Fibroblast of lung (primary cell): ENCODE data around the gene OLIG1. TPM values are rescaled to one million over a fixed set of nuclear protein-coding genes. Genes with fewer than 3 reads are reported as not detected.

Source experiments
- DNase-seq, 2 donors: peaks; one replicate each; pipeline versions ENCODE4 v3.0.0 to v3.0.0-alpha.2; 2010; ENCODE audit warnings: low read depth in 2 of 2
- H2AFZ ChIP-seq: 2 replicates; pipeline ENCODE4 v1.5.1; 2012; ENCODE audit warnings: low read length, control low read depth, inconsistent platforms
- H3K27ac ChIP-seq: 2 replicates; pipeline ENCODE4 v1.5.1; 2011; ENCODE audit warnings: low read length, control low read depth; ENCODE audit not compliant: insufficient read depth
- H3K27me3 ChIP-seq: 2 replicates; pipeline ENCODE4 v1.5.1; 2011; ENCODE audit warnings: mild to moderate bottlenecking, low read length; ENCODE audit not compliant: control insufficient read depth, insufficient read depth
- H3K36me3 ChIP-seq: 2 replicates; pipeline ENCODE4 v1.5.1; 2011; ENCODE audit warnings: low read length; ENCODE audit not compliant: control insufficient read depth, insufficient read depth
- H3K4me1 ChIP-seq: 2 replicates; pipeline ENCODE4 v1.5.1; 2011; ENCODE audit warnings: low read length; ENCODE audit not compliant: control insufficient read depth, insufficient read depth; ENCODE audit errors: extremely low read depth
- H3K4me2 ChIP-seq: 2 replicates; pipeline ENCODE4 v1.5.1; 2011; ENCODE audit warnings: low read length, control low read depth; ENCODE audit not compliant: insufficient read depth; ENCODE audit errors: extremely low read depth
- H3K4me3 ChIP-seq, 4 experiments: fragments of 200-600 bp in 1 of 4; sonication (generic) in 1 of 4; replicated peaks in 1 of 4; 2 replicates each; pipeline ENCODE4 v1.5.1; 2011 to 2016; ENCODE audit warnings: low read length in 4 of 4, low read depth in 3 of 4, mild to moderate bottlenecking in 3 of 4, control low read depth in 2 of 4, inconsistent platforms in 1 of 4, mixed read lengths in 1 of 4; ENCODE audit not compliant: insufficient read depth in 1 of 4; ENCODE audit errors: control extremely low read depth in 1 of 4
- H3K79me2 ChIP-seq: 2 replicates; pipeline ENCODE4 v1.5.1; 2012; ENCODE audit warnings: mild to moderate bottlenecking, low read length, inconsistent platforms; ENCODE audit not compliant: control insufficient read depth, insufficient read depth
- H3K9ac ChIP-seq: 2 replicates; pipeline ENCODE4 v1.5.1; 2011; ENCODE audit warnings: mild to moderate bottlenecking, low read length, control low read depth; ENCODE audit not compliant: insufficient read depth
- H3K9me3 ChIP-seq: 2 replicates; pipeline ENCODE4 v1.5.1; 2012; ENCODE audit warnings: low read depth, low read length; ENCODE audit not compliant: control insufficient read depth, insufficient read depth
- H4K20me1 ChIP-seq: 2 replicates; pipeline ENCODE4 v1.5.1; 2011; ENCODE audit warnings: low read length; ENCODE audit not compliant: control insufficient read depth, insufficient read depth; ENCODE audit errors: extremely low read depth
- CTCF ChIP-seq, 2 donors: IDR thresholded peaks in 1 of 2; conservative IDR thresholded peaks in 1 of 2; 1 replicate in 1 of 2; 2 replicates in 1 of 2; pipeline ENCODE4 v1.5.1; 2011 to 2012; ENCODE audit warnings: low read length in 2 of 2, control low read depth in 1 of 2, inconsistent platforms in 1 of 2, low read depth in 1 of 2, mild to moderate bottlenecking in 1 of 2
- EZH2 ChIP-seq: IDR thresholded peaks from 2 replicates; pipeline ENCODE4 v1.5.1; 2012; ENCODE audit warnings: low read length, control low read depth, mild to moderate bottlenecking; ENCODE audit errors: missing control alignments
- polyA plus RNA-seq, 2 donors: library from polyadenylated mRNA; depleted of rRNA in 1 of 2; stranded (reverse) in 1 of 2; unstranded in 1 of 2; fragments of >200 nt; gene quantifications; 2 replicates each; pipeline ENCODE4 v1.2.1, GENCODE V29; 2011 to 2012; ENCODE audit warnings: missing spikeins in 1 of 2
- total RNA-seq: library from RNA; depleted of rRNA; stranded (reverse); fragments of >200 nt; gene quantifications from 2 replicates; pipeline ENCODE4 v1.2.1, GENCODE V29; 2014

OLIG1 gene
- total and polyA plus RNA-seq, 2 donors (not counting 1 experiment from before 2014, with no cell fraction given), result not detected

DNA sequence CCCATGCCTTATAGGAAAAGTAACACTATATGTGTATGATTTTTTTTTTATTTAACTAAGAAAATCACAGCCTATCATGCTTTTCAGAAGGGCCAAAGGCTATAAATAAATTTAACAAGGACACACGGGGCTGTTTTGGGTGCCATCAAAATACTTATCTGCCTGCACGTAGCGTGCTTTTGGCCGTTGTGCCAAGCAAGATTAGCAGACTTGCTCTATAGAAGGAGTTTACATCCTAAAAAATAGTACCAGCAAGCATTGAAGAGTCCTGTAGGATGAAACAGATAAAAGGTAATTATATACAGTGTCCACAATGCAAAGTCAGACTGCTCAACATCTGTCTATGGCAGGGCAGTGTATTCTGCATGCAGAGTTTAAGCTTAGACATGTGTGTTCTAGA, 3.7 kb downstream of the OLIG1 start:
- no peak for DNase-seq
- TF ChIP-seq EZH2 (no peak), CTCF (conservative IDR thresholded peaks at IDR 0.05 in 1 of 2, IDR thresholded peaks at IDR 0.05 in 1 of 2; ENCODE audit: low read depth in 1 of 2, low read length in 2 of 2) (no peak)
- H3K9me3 ChIP-seq, result no peaks in the 10 kb centered on the region
- no peaks in the 10 kb centered on the region for H3K4me1 ChIP-seq
- no peak overlapping the region for H2AFZ ChIP-seq
- no peak overlapping the region for H3K27ac ChIP-seq
- no peaks in the 10 kb centered on the region for H4K20me1 ChIP-seq
- no peaks in the 10 kb centered on the region for H3K79me2 ChIP-seq
- H3K36me3 ChIP-seq, result no peaks in the 10 kb centered on the region
- no peak overlapping the region for H3K4me2 ChIP-seq
- no peak overlapping the region for H3K9ac ChIP-seq
- H3K4me3 ChIP-seq, result no peak overlapping the region
- H3K27me3 ChIP-seq, result peaks cover 50% of the 10 kb centered on the region

DNA sequence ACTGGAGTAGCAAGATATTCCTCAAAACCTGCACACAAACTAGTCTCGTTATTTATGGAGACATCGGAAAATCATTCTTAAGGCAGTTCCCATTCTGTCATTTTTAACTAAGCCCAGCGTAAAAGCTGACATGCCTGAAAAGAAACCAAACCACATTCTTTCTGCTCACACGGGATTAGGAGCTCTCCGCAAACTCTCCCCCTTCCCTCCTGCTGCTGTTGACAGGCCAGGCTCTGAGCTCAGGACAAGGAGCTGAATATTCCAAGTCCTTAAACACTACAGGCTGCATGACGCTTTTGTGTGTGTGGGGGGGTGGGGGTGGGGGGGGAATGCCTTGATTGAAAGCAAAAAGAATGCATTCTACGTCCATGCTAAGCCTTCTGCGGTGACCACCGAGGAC, 5.2 kb downstream of the OLIG1 start:
- Histone ChIP-seq H3K4me3 (no peak overlapping the region), H4K20me1 (no peaks in the 10 kb centered on the region), H3K9me3 (no peaks in the 10 kb centered on the region), H3K79me2 (no peaks in the 10 kb centered on the region), H3K27me3 (peaks cover 39% of the 10 kb centered on the region), H2AFZ (no peak overlapping the region), H3K4me2 (no peak overlapping the region), H3K9ac (no peak overlapping the region), H3K36me3 (no peaks in the 10 kb centered on the region), H3K27ac (no peak overlapping the region), H3K4me1 (no peaks in the 10 kb centered on the region)
- no peak for TF ChIP-seq EZH2
- no peak for TF ChIP-seq CTCF (conservative IDR thresholded peaks at IDR 0.05 in 1 of 2, IDR thresholded peaks at IDR 0.05 in 1 of 2; ENCODE audit: low read depth in 1 of 2, low read length in 2 of 2)
- DNase-seq, result no peak

GRCh38 chr21:33075596-33076195, 5.8 kb downstream of the OLIG1 start:
- Histone ChIP-seq H4K20me1 (no peaks in the 10 kb centered on the region), H3K27me3 (peaks cover 39% of the 10 kb centered on the region), H3K36me3 (no peaks in the 10 kb centered on the region), H3K27ac (no peak overlapping the region), H2AFZ (no peak overlapping the region), H3K4me3 (no peak overlapping the region), H3K4me2 (no peak overlapping the region), H3K4me1 (no peaks in the 10 kb centered on the region), H3K9ac (no peak overlapping the region), H3K9me3 (no peaks in the 10 kb centered on the region), H3K79me2 (no peaks in the 10 kb centered on the region)
- DNase-seq, result no peak
- TF ChIP-seq EZH2 (no peak), CTCF (conservative IDR thresholded peaks at IDR 0.05 in 1 of 2, IDR thresholded peaks at IDR 0.05 in 1 of 2; ENCODE audit: low read depth in 1 of 2, low read length in 2 of 2) (no peak)
